HepG2 (cell line): ENCODE data around the gene SLIT3. TPM values are rescaled to one million over a fixed set of nuclear protein-coding genes. Genes with fewer than 3 reads are reported as not detected.

Experiments
- ATAC-seq: fragments of 200-7000 bp; cut with Tn5 transposase; 3 replicates; pipeline ENCODE4 v1.9.1; 2020; ENCODE audit warnings: mild to moderate bottlenecking, moderate library complexity
- BruUV-seq: library from RNA; stranded (reverse); fragments of 400-500 nt; replicated peaks from 2 replicates; lab custom pipeline; 2021; lab: Mats Ljungman, UMichigan
- CTCF ChIA-PET: fragments of 300-600 bp; formaldehyde crosslinking; extraction: SDS; loops from one replicate; lab custom pipeline; 2021; ENCODE audit warnings: low total read pairs, inconsistent platforms, low intra/inter-chr PET ratio; lab: Yijun Ruan, JAX
- POLR2A ChIA-PET: fragments of 350-600 bp; sonication (Branson Sonifier 250); formaldehyde crosslinking; loops from one replicate; lab custom pipeline; 2020; ENCODE audit warnings: antibody characterized with exemption, inconsistent platforms; lab: Yijun Ruan, JAX
- DNase-seq: peaks from one replicate; pipeline ENCODE4 v3.0.0-alpha.2; 2015; ENCODE audit warnings: low spot score
- FAIRE-seq: peaks from 3 replicates; lab custom pipeline; 2011; peaks lifted over from hg19 to GRCh38; lab: Jason Lieb, UNC
- H2AFZ ChIP-seq: one replicate; pipeline ENCODE4 v1.6.1; 2011; ENCODE audit warnings: low read length, inconsistent platforms
- H3K27ac ChIP-seq: fragments of 300-600 bp; 3 replicates; pipeline ENCODE4 v1.8.0; 2011; ENCODE audit warnings: mixed run types, mild to moderate bottlenecking, mixed read lengths, low read length, inconsistent platforms; ENCODE audit not compliant: insufficient read depth; ENCODE audit errors: extremely low read length
- H3K27me3 ChIP-seq, 2 experiments: fragments of 200-600 bp in 1 of 2; 2 replicates in 1 of 2; 3 replicates in 1 of 2; pipeline versions ENCODE4 v1.6.0 to v1.8.0; 2011; ENCODE audit warnings: low read length in 2 of 2, mild to moderate bottlenecking in 2 of 2, moderate library complexity in 2 of 2, inconsistent platforms in 1 of 2; ENCODE audit not compliant: insufficient read depth in 2 of 2, control insufficient read depth in 1 of 2
- H3K36me3 ChIP-seq, 2 experiments: fragments of 200-600 bp in 1 of 2; replicated peaks in 1 of 2; 2 replicates in 1 of 2; 3 replicates in 1 of 2; pipeline versions ENCODE4 v1.5.1 to v1.8.0; 2011; ENCODE audit warnings: low read length in 2 of 2, inconsistent platforms in 1 of 2; ENCODE audit not compliant: insufficient read depth in 2 of 2, control insufficient read depth in 1 of 2
- H3K4me1 ChIP-seq: 2 replicates; pipeline ENCODE4 v1.5.1; 2012; ENCODE audit warnings: low read length, inconsistent platforms; ENCODE audit not compliant: insufficient read depth
- H3K4me2 ChIP-seq: 2 replicates; pipeline ENCODE4 v1.6.0; 2011; ENCODE audit warnings: low read depth, low read length, inconsistent platforms
- H3K4me3 ChIP-seq, 3 experiments: fragments of 200-600 bp in 1 of 3; sonication (generic), shearing (Covaris generic) in 1 of 3; replicated peaks in 1 of 3; 2 replicates each; pipeline ENCODE4 v1.5.1; 2011 to 2016; ENCODE audit warnings: low read length in 3 of 3, inconsistent platforms in 2 of 3, low read depth in 2 of 3, mild to moderate bottlenecking in 2 of 3, control low read depth in 1 of 3, mixed read lengths in 1 of 3; ENCODE audit not compliant: insufficient read depth in 1 of 3
- H3K79me2 ChIP-seq: one replicate; pipeline ENCODE4 v1.6.1; 2011; ENCODE audit warnings: low read length, inconsistent platforms; ENCODE audit not compliant: insufficient read depth
- H3K9ac ChIP-seq: 2 replicates; pipeline ENCODE4 v1.6.0; 2011; ENCODE audit warnings: mild to moderate bottlenecking, low read depth, low read length, inconsistent platforms; ENCODE audit not compliant: insufficient read depth
- H3K9me3 ChIP-seq: 2 replicates; pipeline ENCODE4 v1.5.1; 2012; ENCODE audit warnings: mild to moderate bottlenecking, low read length
- H4K20me1 ChIP-seq: 2 replicates; pipeline ENCODE4 v1.6.0; 2011; ENCODE audit warnings: inconsistent platforms, mild to moderate bottlenecking, low read length, moderate library complexity; ENCODE audit not compliant: insufficient read depth
- BCLAF1 ChIP-seq: fragments of 450-650 bp; IDR thresholded peaks from 2 replicates; pipeline ENCODE4 v1.6.1; 2017; ENCODE audit warnings: mild to moderate bottlenecking
- CHD4 ChIP-seq: fragments of 200-600 bp; sonication (generic); IDR thresholded peaks from 2 replicates; pipeline ENCODE4 v1.7.0; 2017; ENCODE audit warnings: mild to moderate bottlenecking, low read length, borderline replicate concordance
- HES4 ChIP-seq: sonication (generic); formaldehyde crosslinking; IDR thresholded peaks from 2 replicates; pipeline ENCODE4 v1.9.0; 2021; ENCODE audit warnings: mild to moderate bottlenecking, missing genetic modification reagents, borderline replicate concordance
- HIVEP1 ChIP-seq: sonication (generic); formaldehyde crosslinking; IDR thresholded peaks from 2 replicates; pipeline ENCODE4 v1.4.0; 2020; ENCODE audit warnings: mild to moderate bottlenecking, missing genetic modification reagents
- HOXA3 ChIP-seq: sonication (generic); formaldehyde crosslinking; IDR thresholded peaks from 2 replicates; pipeline ENCODE4 v1.5.0; 2020; ENCODE audit warnings: missing genetic modification reagents
- MATR3 ChIP-seq: sonication (generic); formaldehyde crosslinking; IDR thresholded peaks from 2 replicates; pipeline ENCODE4 v1.4.0; 2020; ENCODE audit warnings: missing genetic modification reagents
- MYC ChIP-seq: sonication (generic); formaldehyde crosslinking; IDR thresholded peaks from 2 replicates; pipeline ENCODE4 v1.9.0; 2021; ENCODE audit warnings: missing genetic modification reagents, borderline replicate concordance
- SAFB2 ChIP-seq: sonication (generic); formaldehyde crosslinking; IDR thresholded peaks from 2 replicates; pipeline ENCODE4 v1.5.1; 2020; ENCODE audit warnings: missing genetic modification reagents, low read depth, mild to moderate bottlenecking, borderline replicate concordance
- SALL2 ChIP-seq: sonication (generic); formaldehyde crosslinking; IDR thresholded peaks from 2 replicates; pipeline ENCODE4 v1.8.1; 2023; ENCODE audit warnings: mild to moderate bottlenecking, missing genetic modification reagents, inconsistent platforms
- TEAD2 ChIP-seq: sonication (generic); formaldehyde crosslinking; IDR thresholded peaks from 2 replicates; pipeline ENCODE4 v1.9.0; 2021; ENCODE audit warnings: missing genetic modification reagents
- ZNF431 ChIP-seq: sonication (generic); formaldehyde crosslinking; IDR thresholded peaks from 2 replicates; pipeline ENCODE4 v1.9.0; 2022; ENCODE audit warnings: missing genetic modification reagents, low read depth, mild to moderate bottlenecking, borderline replicate concordance
- ZNF792 ChIP-seq: IDR thresholded peaks from 2 replicates; pipeline ENCODE4 v1.6.1; 2016
- ZNF850 ChIP-seq: sonication (generic); formaldehyde crosslinking; conservative IDR thresholded peaks from 2 replicates; pipeline ENCODE4 v1.9.0; 2021; ENCODE audit warnings: mild to moderate bottlenecking, missing genetic modification reagents
- WGBS: methylation state at CpG from one replicate; pipeline ENCODE4 v1.1.6; 2017; ENCODE audit warnings: low lambda C conversion rate; 5-methylcytosine and 5-hydroxymethylcytosine counted together
- in situ Hi-C: cut with HindIII; loops from 2 replicates; pipeline ENCODE4 v1.10.0; 2017; ENCODE audit warnings: low pct_unique_long_range_greater_than_20kb; ENCODE audit not compliant: extremely low pct_ligation_motif_present
- intact Hi-C: fragments of 100-400 bp; cut with micrococcal nuclease; formaldehyde crosslinking; loops from one replicate; pipeline ENCODE4 v1.10.0; 2022; ENCODE audit not compliant: unreplicated experiment
- polyA plus RNA-seq, 8 experiments: library from polyadenylated mRNA; depleted of rRNA in 3 of 8; stranded (reverse) in 7 of 8; unstranded in 1 of 8; fragments of >200 nt; fragmentation: Illumina TruSeq in 4 of 8; extraction: Trizol in 4 of 8; gene quantifications; 2 replicates each; pipeline versions ENCODE4 v1.2.1 to v1.2.3, GENCODE V29; 2011 to 2016; ENCODE audit warnings: low read depth in 4 of 8, missing spikeins in 1 of 8, mixed read lengths in 1 of 8; ENCODE audit not compliant: insufficient read depth in 1 of 8
- total RNA-seq, 5 experiments: library from RNA; depleted of rRNA; stranded (reverse); fragments of >200 nt; fragmentation: Illumina TruSeq; extraction: Trizol; gene quantifications; 2 replicates each; pipeline ENCODE4 v1.2.3, GENCODE V29; 2016; ENCODE audit warnings: low read depth in 1 of 5
- TF ChIP-seq, protein P1 (sequence below): sonication (generic); formaldehyde crosslinking; IDR thresholded peaks from 2 replicates; pipeline ENCODE4 v1.8.1; 2023; ENCODE audit warnings: missing genetic modification reagents, inconsistent platforms, borderline replicate concordance

The SLIT3 gene
- total and polyA plus RNA-seq, 2 of the 13 experiments (the other 11 are each of a cell fraction or from before 2014, with no cell fraction given), result not detected

DNA sequence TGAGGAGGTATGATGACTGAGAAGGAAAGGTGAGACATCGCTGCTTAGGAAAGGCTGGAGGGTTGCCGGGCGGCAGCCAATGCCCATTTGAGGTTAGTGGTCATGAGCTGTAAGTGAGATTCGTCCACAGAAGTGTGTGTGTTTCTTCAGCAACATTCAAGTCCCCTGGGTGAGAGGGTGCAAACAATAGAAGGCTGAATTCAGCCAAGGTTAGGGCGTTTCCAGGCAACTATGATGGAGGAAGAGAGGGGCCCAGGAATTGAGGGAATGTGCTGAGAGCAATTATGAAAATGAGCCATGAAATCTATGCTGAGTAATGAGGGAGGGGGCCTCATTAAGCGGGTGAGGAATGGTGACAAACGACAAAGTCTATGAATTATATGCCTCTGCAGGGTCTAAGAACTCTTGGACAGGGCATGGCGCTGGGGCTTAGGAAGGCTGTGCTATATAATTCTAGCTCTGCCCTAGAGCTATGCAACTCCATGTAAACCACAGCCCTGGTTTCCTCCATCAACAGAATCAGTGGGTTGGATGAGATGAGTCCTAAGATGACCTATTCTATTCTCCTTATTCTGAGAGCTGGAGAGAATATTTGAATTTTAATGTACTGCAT is 96.0 kb downstream of the SLIT3 start:
- Histone ChIP-seq H4K20me1 (no peaks in the 10 kb centered on the region), H3K4me3 (no peak overlapping the region), H3K9ac (no peak overlapping the region)
- no peak for DNase-seq
- TF ChIP-seq MYC (CRISPR knock-in tag), result no peak
- no peak for TF ChIP-seq ZNF850 (CRISPR knock-in tag)
- TF ChIP-seq, protein P1, sequence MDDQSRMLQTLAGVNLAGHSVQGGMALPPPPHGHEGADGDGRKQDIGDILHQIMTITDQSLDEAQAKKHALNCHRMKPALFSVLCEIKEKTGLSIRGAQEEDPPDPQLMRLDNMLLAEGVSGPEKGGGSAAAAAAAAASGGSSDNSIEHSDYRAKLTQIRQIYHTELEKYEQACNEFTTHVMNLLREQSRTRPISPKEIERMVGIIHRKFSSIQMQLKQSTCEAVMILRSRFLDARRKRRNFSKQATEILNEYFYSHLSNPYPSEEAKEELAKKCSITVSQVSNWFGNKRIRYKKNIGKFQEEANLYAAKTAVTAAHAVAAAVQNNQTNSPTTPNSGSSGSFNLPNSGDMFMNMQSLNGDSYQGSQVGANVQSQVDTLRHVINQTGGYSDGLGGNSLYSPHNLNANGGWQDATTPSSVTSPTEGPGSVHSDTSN (CRISPR knock-in tag), result no peak
- TF ChIP-seq HIVEP1 (CRISPR knock-in tag), result no peak
- no peak for TF ChIP-seq CHD4
- TF ChIP-seq ZNF431 (CRISPR knock-in tag), result no peak
- TF ChIP-seq HOXA3 (CRISPR knock-in tag), result no peak
- no peak for TF ChIP-seq MATR3 (CRISPR knock-in tag)
- no peak for TF ChIP-seq HES4
- no peak for TF ChIP-seq ZNF792 (CRISPR knock-in tag)
- TF ChIP-seq SAFB2, result no peak
- TF ChIP-seq SALL2 (CRISPR knock-in tag), result no peak
- no peak for TF ChIP-seq TEAD2 (CRISPR knock-in tag)
- no peak for TF ChIP-seq BCLAF1
- TF ChIP-seq, all 625 proteins: peak for 0
- in situ Hi-C loops, result no loop called here
- Histone ChIP-seq H2AFZ (no peak overlapping the region), H3K36me3 (no peaks in the 10 kb centered on the region), H3K27ac (no peak overlapping the region), H3K9me3 (no peaks in the 10 kb centered on the region), H3K4me1 (no peaks in the 10 kb centered on the region), H3K27me3 (0 out of 5 replicates have a peak, but pooled peaks cover 0 to 5% of the 10 kb centered on the region in 2 experiments), H3K79me2 (no peaks in the 10 kb centered on the region), H3K4me2 (no peak overlapping the region)
- WGBS, result 49% methylated on average over 8 of the region's 8 CpGs
- POLR2A ChIA-PET, result no interaction called here
- BruUV-seq, result no TSS peak
- intact Hi-C loops, result no loop called here
- CTCF ChIA-PET, result no interaction called here
- no peak for ATAC-seq
- FAIRE-seq, result no peak
